HCEC 1CT (cell line): ENCODE data around the gene VIPR2.
"Not testable (repeated sequence)": the region's sequence is repeated elsewhere in the genome, so short reads cannot be mapped to it uniquely, and the experiment has no call there.

Experiments used
- DNase-seq: peaks from one replicate; pipeline ENCODE4 v3.0.0-alpha.2; 2017

Gene VIPR2

GRCh38 chr7:159000070-159000469, 144.6 kb downstream of the VIPR2 start:
- no peak for DNase-seq

- no peak for DNase-seq
Measured at GRCh38 chr7:158999496-158999895, 145.2 kb downstream of the VIPR2 start.

GRCh38 chr7:158998261-158998660, 146.4 kb downstream of the VIPR2 start:
- DNase-seq = not testable (repeated sequence)

- DNase-seq = no peak
Measured at GRCh38 chr7:158997471-158997870, 147.2 kb downstream of the VIPR2 start.

GRCh38 chr7:158997110-158997453, 147.6 kb downstream of the VIPR2 start:
- DNase-seq = no peak

- DNase-seq = no peak
Measured at GRCh38 chr7:158996214-158997109, 148.2 kb downstream of the VIPR2 start.

- no peak for DNase-seq
Measured at GRCh38 chr7:158995514-158995913, 149.2 kb downstream of the VIPR2 start.

GRCh38 chr7:158994687-158995086, 150.0 kb downstream of the VIPR2 start:
- no peak for DNase-seq

GRCh38 chr7:158993591-158993990, 151.1 kb downstream of the VIPR2 start:
- DNase-seq = no peak

GRCh38 chr7:158992759-158993158, 151.9 kb downstream of the VIPR2 start:
- DNase-seq = no peak

GRCh38 chr7:158991824-158992621, 152.6 kb downstream of the VIPR2 start:
- no peak for DNase-seq

- DNase-seq = no peak
Measured at GRCh38 chr7:158988996-158989395, 155.7 kb downstream of the VIPR2 start.

- DNase-seq = no peak
Measured at GRCh38 chr7:158988302-158988862, 156.3 kb downstream of the VIPR2 start.

GRCh38 chr7:158987691-158988090, 157.0 kb downstream of the VIPR2 start:
- DNase-seq = no peak

- no peak for DNase-seq
Measured at GRCh38 chr7:158985583-158985982, 159.1 kb downstream of the VIPR2 start.

- not testable (repeated sequence) for DNase-seq
Measured at GRCh38 chr7:158984007-158984406, 160.7 kb downstream of the VIPR2 start.

- not testable (repeated sequence) for DNase-seq
Measured at GRCh38 chr7:158982080-158982479, 162.6 kb downstream of the VIPR2 start.

GRCh38 chr7:158979635-158980351, 164.9 kb downstream of the VIPR2 start:
- DNase-seq = no peak

GRCh38 chr7:158979023-158979529, 165.6 kb downstream of the VIPR2 start:
- no peak for DNase-seq
